Skin of body (tissue), 2 donors: Measurements from ENCODE around the gene PSMB11. TPM values are rescaled to one million over a fixed set of nuclear protein-coding genes. Genes with fewer than 3 reads are reported as not detected.

ENCODE experiments used
- DNase-seq: peaks from one replicate; lab custom pipeline; 2025; lab: John Stamatoyannopoulos, UW
- total RNA-seq: library from RNA; depleted of rRNA; stranded (reverse); fragments of >200 nt; gene quantifications from one replicate; pipeline ENCODE4 v1.2.3, GENCODE V29; 2014

PSMB11 gene
- total RNA-seq, 1 donor from 2014 or later: not detected

- DNase-seq: no peak
Measured at GRCh38 chr14:23057757-23058653, 16.0 kb downstream of the PSMB11 start.

GRCh38 chr14:23058654-23059504, 16.9 kb downstream of the PSMB11 start:
- no peak for DNase-seq

- no peak for DNase-seq
Measured at GRCh38 chr14:23060536-23061260, 18.7 kb downstream of the PSMB11 start.

GRCh38 chr14:23062002-23062401, 20.0 kb downstream of the PSMB11 start:
- no peak for DNase-seq

GRCh38 chr14:23063601-23064000, 21.6 kb downstream of the PSMB11 start:
- no peak for DNase-seq

GRCh38 chr14:23066368-23066767, 24.4 kb downstream of the PSMB11 start:
- no peak for DNase-seq

- no peak for DNase-seq
Measured at GRCh38 chr14:23066855-23067744, 25.1 kb downstream of the PSMB11 start.

GRCh38 chr14:23067847-23068788, 26.1 kb downstream of the PSMB11 start:
- no peak for DNase-seq

GRCh38 chr14:23068789-23069412, 26.9 kb downstream of the PSMB11 start:
- DNase-seq: no peak

GRCh38 chr14:23069413-23069806, 27.4 kb downstream of the PSMB11 start:
- no peak for DNase-seq

- DNase-seq: no peak
Measured at GRCh38 chr14:23070262-23071129, 28.5 kb downstream of the PSMB11 start.

GRCh38 chr14:23071244-23071920, 29.4 kb downstream of the PSMB11 start:
- DNase-seq: no peak

- DNase-seq: no peak
Measured at GRCh38 chr14:23071921-23072539, 30.0 kb downstream of the PSMB11 start.

GRCh38 chr14:23074906-23075305, 32.9 kb downstream of the PSMB11 start:
- DNase-seq: no peak

GRCh38 chr14:23076785-23077408, 34.9 kb downstream of the PSMB11 start:
- DNase-seq: no peak

GRCh38 chr14:23077962-23078361, 36.0 kb downstream of the PSMB11 start:
- DNase-seq: no peak
